D341Med (cell line): ENCODE data around the gene CNKSR1.
"Not testable (repeated sequence)": the region's sequence is repeated elsewhere in the genome, so short reads cannot be mapped to it uniquely, and the experiment has no call there.

Experiments
- DNase-seq: peaks from one replicate; pipeline ENCODE4 v3.0.0; 2012; ENCODE audit warnings: low spot score

The CNKSR1 gene

GRCh38 chr1:26230682-26231081 lies 53.4 kb downstream of the CNKSR1 start:
- not testable (repeated sequence) for DNase-seq

GRCh38 chr1:26233903-26234643 lies 56.8 kb downstream of the CNKSR1 start, which contains the start of gene CEP85:
TSS of gene CEP85 (plus strand) at chr1:26234200. CDS start at chr1:26239784, 5,584 bp downstream.
- peak; percentile 98 for DNase-seq

DNA sequence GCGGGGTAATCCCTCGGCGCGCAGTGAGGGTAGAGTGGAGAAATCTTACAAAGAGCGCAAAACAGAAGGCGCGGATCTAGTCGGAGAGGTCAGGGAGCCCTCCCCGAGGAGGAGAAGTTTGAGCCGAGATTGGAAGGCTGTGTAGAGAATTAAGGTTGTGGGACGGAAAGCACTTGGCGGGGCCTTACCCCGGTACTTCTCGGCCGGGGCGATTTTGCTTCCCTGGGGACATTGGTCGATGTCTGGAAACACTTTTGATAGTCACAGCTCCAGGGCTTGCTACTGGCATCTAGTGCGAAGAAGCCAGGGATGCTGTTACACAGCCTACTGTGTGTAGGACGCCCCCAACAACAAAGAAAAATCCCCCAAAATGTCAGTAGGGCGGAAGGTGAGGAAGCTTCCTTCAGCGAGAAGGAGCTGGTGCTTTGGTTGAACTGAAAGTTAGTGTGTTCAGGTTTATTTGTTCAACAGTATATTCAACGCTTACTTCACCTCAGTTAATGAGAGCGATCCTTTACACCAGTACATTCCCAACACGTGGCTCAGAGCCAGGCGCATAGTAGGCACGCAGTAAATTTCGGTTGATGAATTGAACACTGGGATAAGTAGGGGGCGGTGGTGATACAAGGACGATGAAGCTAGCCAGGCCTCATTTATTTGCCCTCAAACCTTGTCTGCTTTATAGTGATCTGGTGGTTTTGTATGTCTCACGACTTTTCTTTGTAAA lies 57.5 kb downstream of the CNKSR1 start:
- DNase-seq, result no peak

DNA sequence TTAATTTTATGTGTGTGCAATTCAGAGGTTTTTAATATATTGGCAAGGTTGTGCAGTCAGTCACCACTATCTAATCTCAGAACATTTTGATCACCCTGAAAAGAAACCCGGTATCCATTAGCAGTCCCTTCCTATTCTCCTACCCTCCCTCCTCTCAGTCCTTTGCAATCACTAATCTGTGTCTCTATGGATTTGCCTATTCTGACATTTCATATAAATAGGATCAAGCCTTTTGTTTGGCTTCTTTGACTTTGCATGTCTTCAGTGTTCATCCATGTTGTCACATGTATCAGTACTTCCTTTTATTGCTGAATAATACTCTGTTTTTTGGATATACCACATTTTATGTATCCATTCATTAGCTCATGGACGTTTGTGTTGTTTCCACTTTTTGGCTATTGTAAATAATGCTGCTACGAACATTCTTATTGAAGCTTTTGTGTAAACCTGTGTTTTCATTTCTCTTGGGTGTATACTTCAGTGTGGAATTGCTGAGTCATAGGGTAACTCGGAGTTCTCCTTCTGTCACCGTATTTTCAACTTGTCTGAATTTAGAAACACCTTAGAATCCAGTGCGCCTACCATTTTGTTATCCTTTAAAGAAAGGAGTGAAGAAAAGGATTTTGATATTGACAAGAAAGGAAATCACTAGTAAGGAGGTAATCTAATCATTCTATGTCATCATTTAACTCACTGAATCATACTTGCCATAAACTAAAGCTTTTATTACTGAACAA lies 60.1 kb downstream of the CNKSR1 start:
- no peak for DNase-seq
